NT2/D1 (cell line): ENCODE results near the gene TMEM214.

Source experiments
- YY1 ChIP-seq: IDR thresholded peaks from 2 replicates; pipeline ENCODE4 v1.6.1; 2011; ENCODE audit not compliant: insufficient read length, insufficient read depth
- ZNF274 ChIP-seq: IDR thresholded peaks from 2 replicates; pipeline ENCODE4 v1.6.1; 2011; ENCODE audit warnings: mild to moderate bottlenecking, low read depth, low read length

GRCh38 chr2:27027211-27027651 lies 5.5 kb upstream of the TMEM214 start:
- TF ChIP-seq ZNF274 (no peak), YY1 (no peak)
